CD4-positive, alpha-beta T cell treated with Interferon alpha-2 for 1 hour (primary cell): ENCODE results near the gene ZNF628.
"Not testable (repeated sequence)": the region's sequence is repeated elsewhere in the genome, so short reads cannot be mapped to it uniquely, and the experiment has no call there.

ENCODE experiments used
- DNase-seq, 2 donors: peaks; one replicate each; pipeline ENCODE4 v3.0.0-alpha.2; 2020 to 2022

Gene ZNF628

DNA sequence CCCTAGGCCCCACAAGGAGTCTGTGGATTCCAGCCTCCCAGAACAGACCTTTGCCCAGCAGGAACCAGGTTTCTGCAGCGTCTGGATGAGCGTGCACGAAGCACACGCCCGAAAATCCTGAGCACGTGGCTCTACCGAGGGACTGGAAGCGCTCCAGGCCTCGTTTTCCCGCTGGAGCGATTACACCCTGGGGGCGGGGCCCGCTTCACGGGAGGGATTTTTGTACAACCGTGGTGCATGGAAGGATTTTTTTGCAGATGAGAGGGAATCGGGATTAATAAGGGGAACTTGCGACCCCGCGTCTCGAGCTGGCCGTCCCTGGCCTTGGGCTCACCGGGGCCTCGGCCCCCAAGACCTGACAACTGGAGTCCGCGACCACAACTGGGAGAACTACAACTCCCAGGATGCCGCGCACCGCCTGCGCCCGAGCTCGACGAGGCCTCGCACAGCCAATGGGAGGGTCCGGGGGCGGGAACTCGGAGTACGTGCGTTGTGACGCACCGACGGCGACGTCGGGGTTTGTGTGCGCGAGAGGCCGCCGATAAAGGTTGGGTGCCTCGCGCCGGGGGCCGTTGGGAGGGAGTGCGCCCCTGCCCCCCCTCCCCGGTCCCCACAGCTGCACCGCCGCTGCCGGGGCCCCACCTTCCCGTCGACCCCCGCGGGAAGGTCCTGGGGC lies at the start of gene ZNF628:
TSS of gene ZNF628 (plus strand) at position 518 of the 676 bp plus-strand sequence. CDS start 3,294 bp downstream, outside the sequence.
- DNase-seq = peak; percentile 98

DNA sequence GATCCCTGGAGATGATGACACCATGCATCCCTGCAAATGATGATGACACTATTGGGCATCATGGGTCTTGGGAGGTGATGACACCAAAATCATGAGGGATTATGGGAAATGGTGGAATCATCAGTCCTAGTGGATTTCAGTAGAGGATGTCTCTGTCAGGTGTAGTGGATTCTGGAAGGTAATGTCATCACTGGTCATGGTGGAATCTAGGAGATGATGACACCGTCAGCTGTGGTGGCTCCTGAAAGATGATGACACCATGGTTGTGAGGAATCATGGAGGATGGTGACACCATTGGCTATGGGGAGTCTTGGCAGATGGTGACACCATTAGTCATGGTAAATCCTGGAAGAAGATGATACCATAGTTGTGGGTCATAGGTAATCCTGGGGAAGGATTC lies 45.2 kb upstream of the ZNF628 start:
- DNase-seq = no peak

DNA sequence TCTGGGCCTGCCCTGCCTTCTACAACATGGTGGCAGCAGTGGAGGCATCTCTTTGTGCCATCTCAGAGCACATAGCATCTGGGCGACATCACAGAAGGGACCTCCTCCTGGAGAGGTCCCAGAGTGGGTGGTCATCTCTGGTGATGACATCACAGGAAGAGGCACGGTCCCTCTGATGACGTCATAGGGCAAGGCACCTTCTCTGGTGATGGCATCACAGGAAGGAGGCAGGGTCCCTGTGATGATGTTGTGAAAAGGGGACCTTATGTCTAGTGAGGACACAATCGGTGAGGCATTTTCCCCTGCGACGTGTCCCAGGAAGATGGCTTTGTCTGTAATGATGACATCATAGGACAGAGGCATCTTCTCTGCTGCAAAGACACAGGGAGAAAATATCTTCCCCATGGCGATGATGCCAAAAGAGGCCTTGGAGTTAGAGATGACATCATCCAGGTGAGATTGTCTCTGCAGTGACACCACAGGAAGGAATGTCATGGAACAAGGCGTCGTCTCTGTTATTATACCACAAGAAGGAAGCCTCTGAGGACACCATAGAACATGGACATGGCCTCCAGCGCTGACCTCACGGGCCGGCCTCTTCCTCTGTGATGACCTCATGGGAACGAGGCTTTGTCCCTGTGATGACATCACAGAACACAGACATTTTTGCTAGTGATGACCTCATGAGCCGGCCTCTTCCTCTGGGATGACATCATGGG lies 44.0 kb upstream of the ZNF628 start:
- no peak for DNase-seq

GRCh38 chr19:55433292-55433691 lies 43.1 kb upstream of the ZNF628 start:
- no peak for DNase-seq

- DNase-seq = no peak
Observed at GRCh38 chr19:55434356-55434919, 42.0 kb upstream of the ZNF628 start.

GRCh38 chr19:55435020-55435419 lies 41.4 kb upstream of the ZNF628 start:
- no peak for DNase-seq

DNA sequence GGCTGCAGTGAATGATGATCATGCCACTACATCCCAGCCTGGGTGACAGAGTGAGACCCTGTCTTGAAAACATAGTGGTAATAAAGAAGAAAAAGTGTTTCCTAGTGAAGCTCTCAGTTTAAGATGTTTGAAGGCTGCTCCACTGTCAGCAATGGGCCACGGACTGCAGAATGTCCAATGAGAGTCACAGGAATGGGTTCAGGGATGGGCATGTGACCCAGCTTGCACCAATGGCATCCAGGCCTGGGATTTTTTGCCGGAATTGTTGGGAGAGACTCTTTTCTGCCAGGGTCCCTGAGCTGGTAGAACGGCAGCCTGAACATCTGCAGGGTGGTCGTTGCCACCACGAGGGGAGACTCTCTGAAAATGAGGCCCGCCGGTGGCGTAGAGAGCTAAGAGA lies 39.6 kb upstream of the ZNF628 start:
- DNase-seq = no peak

DNA sequence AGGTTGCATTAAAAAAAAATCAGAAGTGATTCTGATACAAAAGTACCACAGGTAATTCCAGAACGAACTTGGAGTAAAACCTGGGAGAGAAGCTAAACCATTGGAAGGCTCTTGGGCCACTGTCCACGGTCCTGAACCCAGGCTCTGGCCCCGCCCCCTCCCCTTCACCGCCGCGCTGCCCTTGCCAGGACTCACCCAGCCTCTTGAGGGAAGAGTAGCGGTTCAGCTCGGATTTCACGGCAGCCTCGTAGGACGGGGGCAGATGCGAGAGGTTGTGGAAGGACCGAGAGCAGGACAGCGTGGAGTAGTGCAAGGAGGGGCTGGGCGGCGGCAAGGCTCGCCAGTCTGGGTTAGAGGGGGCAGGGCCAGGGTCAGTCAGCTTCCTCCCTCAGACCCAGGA lies 39.0 kb upstream of the ZNF628 start:
- no peak for DNase-seq

GRCh38 chr19:55439052-55439451 lies 37.4 kb upstream of the ZNF628 start:
- DNase-seq = no peak

GRCh38 chr19:55440411-55441105 lies 35.9 kb upstream of the ZNF628 start:
- DNase-seq = no peak

DNA sequence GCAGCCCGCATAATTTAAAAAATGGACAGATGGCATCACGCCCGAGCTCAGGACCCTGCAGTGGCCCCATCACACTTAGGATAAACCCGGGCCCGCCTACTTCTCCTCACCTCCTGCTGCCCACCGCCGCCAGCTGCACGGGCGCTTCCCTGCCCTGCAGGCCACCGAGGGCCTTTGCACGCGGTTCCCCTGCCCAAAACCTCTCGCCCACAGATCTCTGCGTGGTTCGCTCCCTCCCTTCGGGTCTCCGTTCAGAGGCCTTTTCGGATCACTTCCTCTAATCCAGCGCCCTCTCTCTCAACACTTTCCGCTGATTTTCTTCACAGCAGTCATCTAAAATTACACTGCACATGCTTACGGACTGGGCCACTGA lies 35.1 kb upstream of the ZNF628 start:
- no peak for DNase-seq

DNA sequence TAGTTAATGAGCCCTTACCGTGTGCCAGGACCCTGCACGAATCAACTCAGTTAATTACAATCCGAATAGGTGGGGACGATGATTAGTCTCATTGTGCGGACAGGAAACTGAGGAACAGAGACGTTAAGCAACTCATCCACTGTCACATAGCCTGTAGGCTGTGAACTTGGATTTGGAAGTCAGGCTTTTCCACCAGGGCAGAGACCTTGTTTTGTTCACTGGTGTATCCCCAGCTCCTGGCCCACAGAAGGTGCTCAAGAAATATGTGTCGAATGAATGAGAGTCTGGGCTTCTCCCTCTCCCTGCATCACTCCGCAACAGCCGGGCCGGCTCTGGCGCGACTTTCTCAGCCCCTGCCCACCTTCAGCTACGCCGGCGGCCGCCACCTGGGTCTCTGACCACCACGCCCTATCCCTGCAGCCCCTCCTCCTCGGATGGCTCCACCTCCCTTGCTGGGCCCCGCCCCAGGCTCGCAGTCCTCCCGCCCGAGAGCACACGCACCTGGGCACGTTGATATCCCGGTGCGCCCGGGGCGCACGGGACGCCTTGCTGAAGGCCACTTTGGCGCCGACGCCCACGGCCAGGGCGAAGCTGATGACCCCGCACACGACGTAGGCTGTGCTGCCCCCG lies 34.6 kb upstream of the ZNF628 start:
- DNase-seq = no peak

DNA sequence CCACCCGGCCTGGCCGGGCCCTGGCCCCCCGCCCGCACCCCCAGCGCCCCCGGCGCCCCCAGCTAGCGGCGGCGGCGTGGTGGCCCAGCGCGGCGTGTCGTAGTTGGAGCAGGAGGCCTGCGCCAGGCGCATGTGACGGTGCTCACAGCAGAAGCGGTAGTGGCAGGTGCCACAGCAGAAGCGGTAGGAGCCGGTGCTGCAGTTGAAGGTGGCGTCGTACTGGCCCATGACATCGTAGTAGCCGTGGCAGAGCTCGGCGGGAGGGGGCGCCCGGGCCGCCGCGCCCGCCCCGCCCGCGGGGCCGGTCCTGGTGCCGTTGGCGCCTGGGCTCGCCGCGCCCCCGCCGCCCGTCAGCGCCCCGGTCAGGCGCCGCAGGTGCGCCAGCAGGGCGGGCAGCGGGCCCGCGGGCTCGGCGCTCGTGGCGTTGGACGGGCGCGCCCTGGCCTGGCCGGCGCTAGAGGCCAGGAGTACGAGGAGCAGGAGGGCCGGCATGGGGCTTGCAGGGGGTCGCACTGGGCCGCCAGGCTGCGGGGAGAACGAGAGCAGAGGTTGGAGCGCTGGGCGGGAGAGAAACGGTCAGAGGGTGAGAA lies 34.0 kb upstream of the ZNF628 start:
- DNase-seq = no peak

- no peak for DNase-seq
Observed at GRCh38 chr19:55443045-55443823, 33.2 kb upstream of the ZNF628 start, which contains the start of gene SHISA7. TSS of gene SHISA7 (minus strand) at chr19:55443300. CDS start at chr19:55442863, 437 bp downstream.

GRCh38 chr19:55443824-55444480 lies 32.5 kb upstream of the ZNF628 start:
- DNase-seq = no peak

GRCh38 chr19:55444646-55445045 lies 31.8 kb upstream of the ZNF628 start:
- DNase-seq = no peak

GRCh38 chr19:55446060-55446459 lies 30.4 kb upstream of the ZNF628 start:
- no peak for DNase-seq

DNA sequence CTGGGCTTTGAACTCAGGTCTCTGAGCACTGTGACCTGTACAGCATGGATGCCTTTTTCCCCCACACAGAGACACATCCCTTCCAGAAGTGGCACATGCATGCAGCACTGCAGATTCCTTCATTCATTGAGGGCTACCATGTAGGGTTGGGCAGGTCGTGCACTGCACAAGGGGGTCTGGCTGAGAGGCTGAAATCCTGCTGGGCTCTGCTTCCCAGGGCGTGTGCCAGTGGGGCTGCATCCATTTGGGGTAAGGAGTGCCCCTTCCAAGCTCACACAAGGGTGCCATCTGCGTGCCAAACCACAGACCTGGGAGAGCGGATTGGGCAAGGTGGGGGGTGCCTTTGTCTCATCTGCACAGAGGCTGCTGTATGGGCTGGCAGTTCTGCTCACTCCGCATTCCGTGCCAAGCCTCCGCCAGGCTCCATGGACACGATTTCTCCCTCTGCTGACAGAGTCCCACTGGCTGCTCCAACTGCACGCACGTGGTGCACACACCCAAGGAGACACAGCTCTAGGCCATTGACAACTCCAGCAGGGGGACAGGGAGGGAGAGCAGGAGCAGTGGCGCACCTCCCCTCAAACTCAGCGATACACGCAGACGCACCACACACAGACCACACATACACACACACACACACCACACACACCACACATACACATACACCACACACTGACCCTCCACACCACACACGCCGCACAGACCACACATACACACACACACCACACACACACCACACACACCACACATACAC lies 28.8 kb upstream of the ZNF628 start:
- DNase-seq = no peak

GRCh38 chr19:55448175-55448490 lies 28.3 kb upstream of the ZNF628 start:
- DNase-seq = not testable (repeated sequence)

DNA sequence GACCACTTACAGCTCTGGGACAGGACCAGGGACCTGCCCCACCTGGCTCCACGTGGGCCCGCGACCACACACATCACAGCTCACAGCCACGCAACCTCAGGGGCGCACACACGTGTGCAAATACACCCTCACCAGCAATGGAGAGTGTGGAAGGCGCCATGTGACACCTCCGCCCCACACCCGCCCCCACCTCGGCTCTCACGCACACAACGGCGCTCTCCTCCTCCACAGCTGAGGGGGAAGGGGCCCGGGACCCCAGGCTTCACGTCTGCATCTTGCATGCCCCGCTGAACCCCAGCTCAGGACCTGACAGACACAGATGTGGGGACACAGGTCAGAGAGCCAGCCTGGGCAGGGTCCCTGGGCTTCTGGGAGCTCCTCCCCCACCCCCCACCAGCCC lies 26.9 kb upstream of the ZNF628 start:
- DNase-seq = no peak
